ENCODE results near the gene HSD11B1L. TPM values are rescaled to one million over a fixed set of nuclear protein-coding genes. Genes with fewer than 3 reads are reported as not detected.

HSD11B1L gene
- total and polyA plus RNA-seq, 2 donors (not counting 3 experiments of a cell fraction or from before 2014, with no cell fraction given): 4.4 to 9.1 TPM

- no peak for TF ChIP-seq EZH2 (IDR thresholded peaks at IDR 0.05; ENCODE audit: borderline replicate concordance, low read depth, low read length, severe bottlenecking)
- no peak for TF ChIP-seq GATA2 (IDR thresholded peaks at IDR 0.05; ENCODE audit: insufficient read depth, insufficient read length, low read depth, low read length)
- no peak for TF ChIP-seq FOS (IDR thresholded peaks at IDR 0.05; ENCODE audit: borderline replicate concordance, insufficient read depth, low read length)
- TF ChIP-seq POLR2AphosphoS5 (IDR thresholded peaks at IDR 0.05; ENCODE audit: insufficient read depth, low read depth, low read length): no peak
- TF ChIP-seq, protein P1, sequence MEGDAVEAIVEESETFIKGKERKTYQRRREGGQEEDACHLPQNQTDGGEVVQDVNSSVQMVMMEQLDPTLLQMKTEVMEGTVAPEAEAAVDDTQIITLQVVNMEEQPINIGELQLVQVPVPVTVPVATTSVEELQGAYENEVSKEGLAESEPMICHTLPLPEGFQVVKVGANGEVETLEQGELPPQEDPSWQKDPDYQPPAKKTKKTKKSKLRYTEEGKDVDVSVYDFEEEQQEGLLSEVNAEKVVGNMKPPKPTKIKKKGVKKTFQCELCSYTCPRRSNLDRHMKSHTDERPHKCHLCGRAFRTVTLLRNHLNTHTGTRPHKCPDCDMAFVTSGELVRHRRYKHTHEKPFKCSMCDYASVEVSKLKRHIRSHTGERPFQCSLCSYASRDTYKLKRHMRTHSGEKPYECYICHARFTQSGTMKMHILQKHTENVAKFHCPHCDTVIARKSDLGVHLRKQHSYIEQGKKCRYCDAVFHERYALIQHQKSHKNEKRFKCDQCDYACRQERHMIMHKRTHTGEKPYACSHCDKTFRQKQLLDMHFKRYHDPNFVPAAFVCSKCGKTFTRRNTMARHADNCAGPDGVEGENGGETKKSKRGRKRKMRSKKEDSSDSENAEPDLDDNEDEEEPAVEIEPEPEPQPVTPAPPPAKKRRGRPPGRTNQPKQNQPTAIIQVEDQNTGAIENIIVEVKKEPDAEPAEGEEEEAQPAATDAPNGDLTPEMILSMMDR (IDR thresholded peaks at IDR 0.05; ENCODE audit: extremely low read depth in 1 of 2, insufficient read depth in 1 of 2, low read depth in 1 of 2, low read length in 2 of 2): no peak
- no peak for TF ChIP-seq JUN (IDR thresholded peaks at IDR 0.05; ENCODE audit: borderline replicate concordance, insufficient read depth, insufficient read length, low read depth)
- no peak for TF ChIP-seq POLR2A (IDR thresholded peaks at IDR 0.05; ENCODE audit: low read depth, low read length)
- TF ChIP-seq MYC (IDR thresholded peaks at IDR 0.05; ENCODE audit: low read depth, low read length): no peak
- TF ChIP-seq, protein P2, sequence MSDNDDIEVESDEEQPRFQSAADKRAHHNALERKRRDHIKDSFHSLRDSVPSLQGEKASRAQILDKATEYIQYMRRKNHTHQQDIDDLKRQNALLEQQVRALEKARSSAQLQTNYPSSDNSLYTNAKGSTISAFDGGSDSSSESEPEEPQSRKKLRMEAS (IDR thresholded peaks at IDR 0.05; ENCODE audit: insufficient read depth, insufficient read length): no peak
- no peak overlapping the region for H3K4me3 ChIP-seq (replicated peaks in 1 of 3; ENCODE audit: insufficient read depth in 1 of 3, low read depth in 1 of 3, low read length in 3 of 3)
- no peak overlapping the region for H3K4me2 ChIP-seq (ENCODE audit: insufficient read depth, low read length)
- ChIA-PET POLR2A (interaction anchor here (0.7 kb wide), 1 partner anchor 146 kb away, joined by 4 read pairs; no protein-coding TSS in a partner anchor), CTCF (no interaction called here)
- no peaks in the 10 kb centered on the region for H3K9me1 ChIP-seq (replicated peaks; ENCODE audit: control insufficient read depth, extremely low read depth, insufficient read depth, low read length)
- H3K4me1 ChIP-seq (ENCODE audit: control insufficient read depth, extremely low read depth, insufficient read depth, low read length): peaks cover 10% of the 10 kb centered on the region
- H3K79me2 ChIP-seq (ENCODE audit: control insufficient read depth, insufficient read depth, low read length): peaks cover 9% of the 10 kb centered on the region
- intact Hi-C loops (cut with micrococcal nuclease): no loop called here
- H3K27ac ChIP-seq (ENCODE audit: insufficient read depth, low read depth, low read length): no peak overlapping the region
- H3K9me3 ChIP-seq (replicated peaks; ENCODE audit: control insufficient read depth, insufficient read depth, low read length): no peaks in the 10 kb centered on the region
- no peaks in the 10 kb centered on the region for H4K20me1 ChIP-seq (replicated peaks; ENCODE audit: control insufficient read depth, extremely low read depth, insufficient read depth, low read length)
- no peak overlapping the region for H2AFZ ChIP-seq (ENCODE audit: low read depth, low read length)
- BruUV-seq (replicated peaks): no TSS peak
- dilution Hi-C loops (cut with MboI; ENCODE audit: extremely low pct_ligation_motif_present, low sequenced_read_pairs): no loop called here
- no peaks in the 10 kb centered on the region for H3K36me3 ChIP-seq (ENCODE audit: control insufficient read depth in 2 of 2, extremely low read depth in 1 of 2, insufficient read depth in 2 of 2, low read length in 2 of 2)
- no peaks in the 10 kb centered on the region for H3K27me3 ChIP-seq (ENCODE audit: control insufficient read depth in 2 of 2, insufficient read depth in 2 of 2, low read length in 2 of 2)
- DNase-seq (ENCODE audit: low read depth, low spot score) (no peak), FAIRE-seq (no peak)
- H3K9ac ChIP-seq (replicated peaks; ENCODE audit: extremely low read depth, insufficient read depth, low read length): no peak overlapping the region
Observed at GRCh38 chr19:5683177-5683886, 2.5 kb downstream of the HSD11B1L start.

All from endothelial cell of umbilical vein (primary cell).